ENCODE data around the gene ANK2. TPM values are rescaled to one million over a fixed set of nuclear protein-coding genes. Genes with fewer than 3 reads are reported as not detected.

ANK2 gene
- polyA plus RNA-seq, 1 donor (not counting 4 experiments of a cell fraction or from before 2014, with no cell fraction given) = 0.22 TPM

- H3K36me3 ChIP-seq (ENCODE audit: control insufficient read depth in 2 of 2, extremely low read depth in 1 of 2, insufficient read depth in 2 of 2, low read length in 2 of 2) = no peaks in the 10 kb centered on the region
- no peak for DNase-seq (ENCODE audit: low read depth, low spot score)
- TF ChIP-seq CTCF (optimal IDR thresholded peaks at IDR 0.05 in 1 of 3, IDR thresholded peaks at IDR 0.05 in 1 of 3, conservative IDR thresholded peaks at IDR 0.05 in 1 of 3; ENCODE audit: extremely low read depth in 1 of 3, insufficient read depth in 2 of 3, low read length in 3 of 3) (no peak), EZH2 (IDR thresholded peaks at IDR 0.05; ENCODE audit: low read length) (no peak)
- no peak overlapping the region for H3K27ac ChIP-seq (ENCODE audit: control insufficient read depth, insufficient read depth, low read length)
- no peak for FAIRE-seq
- no peak overlapping the region for H3K4me2 ChIP-seq (ENCODE audit: control insufficient read depth, extremely low read depth, insufficient read depth, low read depth, low read length)
- no peaks in the 10 kb centered on the region for H3K79me2 ChIP-seq (ENCODE audit: control insufficient read depth, insufficient read depth, low read length)
- H3K27me3 ChIP-seq (ENCODE audit: control insufficient read depth, extremely low read depth, insufficient read depth, low read length) = no peaks in the 10 kb centered on the region
- H3K4me3 ChIP-seq (ENCODE audit: control insufficient read depth in 2 of 3, extremely low read depth in 1 of 3, insufficient read depth in 2 of 3, low read depth in 1 of 3, low read length in 3 of 3) = no peak overlapping the region
- H3K9ac ChIP-seq (ENCODE audit: control insufficient read depth, extremely low read depth, insufficient read depth, low read length) = no peak overlapping the region
- H3K4me1 ChIP-seq (ENCODE audit: control insufficient read depth, extremely low read depth, insufficient read depth, low read length) = peaks cover 14% of the 10 kb centered on the region
- no peak overlapping the region for H2AFZ ChIP-seq (ENCODE audit: control insufficient read depth, low read length)
- no peaks in the 10 kb centered on the region for H4K20me1 ChIP-seq (ENCODE audit: control insufficient read depth, extremely low read depth, insufficient read depth, low read length)
- dilution Hi-C loops (cut with MboI; ENCODE audit: extremely low pct_ligation_motif_present, low sequenced_read_pairs) = no loop called here
- H3K9me1 ChIP-seq (ENCODE audit: control insufficient read depth, extremely low read depth, insufficient read depth, low read length) = no peaks in the 10 kb centered on the region
- no peaks in the 10 kb centered on the region for H3K9me3 ChIP-seq (ENCODE audit: control insufficient read depth, low read depth, low read length)
These were observed 333.3 kb downstream of the ANK2 start for GRCh38 chr4:113382704-113383103.

GRCh38 chr4:113383111-113383785 lies 333.8 kb downstream of the ANK2 start:
- Histone ChIP-seq H3K4me1 (ENCODE audit: control insufficient read depth, extremely low read depth, insufficient read depth, low read length) (peaks cover 14% of the 10 kb centered on the region), H2AFZ (ENCODE audit: control insufficient read depth, low read length) (no peak overlapping the region), H3K27me3 (ENCODE audit: control insufficient read depth, extremely low read depth, insufficient read depth, low read length) (no peaks in the 10 kb centered on the region), H3K9me3 (ENCODE audit: control insufficient read depth, low read depth, low read length) (no peaks in the 10 kb centered on the region), H4K20me1 (ENCODE audit: control insufficient read depth, extremely low read depth, insufficient read depth, low read length) (no peaks in the 10 kb centered on the region), H3K79me2 (ENCODE audit: control insufficient read depth, insufficient read depth, low read length) (no peaks in the 10 kb centered on the region), H3K9me1 (ENCODE audit: control insufficient read depth, extremely low read depth, insufficient read depth, low read length) (no peaks in the 10 kb centered on the region), H3K36me3 (ENCODE audit: control insufficient read depth in 2 of 2, extremely low read depth in 1 of 2, insufficient read depth in 2 of 2, low read length in 2 of 2) (no peaks in the 10 kb centered on the region), H3K4me3 (ENCODE audit: control insufficient read depth in 2 of 3, extremely low read depth in 1 of 3, insufficient read depth in 2 of 3, low read depth in 1 of 3, low read length in 3 of 3) (no peak overlapping the region), H3K27ac (ENCODE audit: control insufficient read depth, insufficient read depth, low read length) (no peak overlapping the region), H3K9ac (ENCODE audit: control insufficient read depth, extremely low read depth, insufficient read depth, low read length) (no peak overlapping the region), H3K4me2 (ENCODE audit: control insufficient read depth, extremely low read depth, insufficient read depth, low read depth, low read length) (no peak overlapping the region)
- dilution Hi-C loops (cut with MboI; ENCODE audit: extremely low pct_ligation_motif_present, low sequenced_read_pairs) = no loop called here
- DNase-seq (ENCODE audit: low read depth, low spot score) = no peak
- FAIRE-seq = no peak
- TF ChIP-seq CTCF (optimal IDR thresholded peaks at IDR 0.05 in 1 of 3, IDR thresholded peaks at IDR 0.05 in 1 of 3, conservative IDR thresholded peaks at IDR 0.05 in 1 of 3; ENCODE audit: extremely low read depth in 1 of 3, insufficient read depth in 2 of 3, low read length in 3 of 3) = no peak
- no peak for TF ChIP-seq EZH2 (IDR thresholded peaks at IDR 0.05; ENCODE audit: low read length)
